GM11168 (cell line): ENCODE results near the gene MRPL34.
"Not testable (repeated sequence)": the region's sequence is repeated elsewhere in the genome, so short reads cannot be mapped to it uniquely, and the experiment has no call there.

ENCODE experiments used
- in situ Hi-C: fragments of 300-500 bp; cut with MboI; formaldehyde crosslinking; loops from one replicate; pipeline ENCODE4 v1.12.0; 2022; ENCODE audit warnings: low sequenced_read_pairs; ENCODE audit not compliant: unreplicated experiment

MRPL34 gene

DNA sequence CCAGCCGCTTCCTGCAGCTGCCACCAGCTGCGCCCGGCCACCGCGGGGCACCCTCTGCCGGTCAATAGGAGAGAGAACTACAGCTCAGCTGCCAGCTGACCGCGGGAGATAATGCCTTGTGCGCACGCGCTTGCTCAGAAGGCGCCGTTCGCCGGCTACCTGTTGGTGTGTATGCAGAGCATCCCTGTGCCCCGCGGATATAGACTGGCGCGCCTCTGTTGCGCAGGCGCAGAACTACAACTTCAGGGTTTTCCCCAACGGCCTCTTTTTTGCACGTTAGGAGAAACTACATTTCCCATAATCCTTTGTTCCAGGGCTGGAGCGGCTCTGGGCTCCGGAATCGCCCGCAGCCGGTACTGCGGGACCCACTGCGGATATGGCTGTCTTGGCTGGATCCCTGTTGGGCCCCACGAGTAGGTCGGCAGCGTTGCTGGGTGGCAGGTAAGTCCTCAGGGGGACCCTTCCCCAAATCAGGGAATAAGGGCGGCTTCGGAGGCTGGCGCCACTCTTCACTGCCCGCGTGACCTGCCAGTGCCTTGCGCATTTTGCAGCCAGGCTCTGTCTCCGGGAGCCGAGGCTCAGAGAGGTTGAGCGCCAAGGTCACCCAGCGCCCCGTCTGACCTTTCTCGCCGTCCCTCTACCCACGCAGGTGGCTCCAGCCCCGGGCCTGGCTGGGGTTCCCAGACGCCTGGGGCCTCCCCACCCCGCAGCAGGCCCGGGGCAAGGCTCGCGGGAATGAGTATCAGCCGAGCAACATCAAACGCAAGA is at the start of gene MRPL34:
MRPL34 (plus strand) TSS at position 356 of the 768 bp plus-strand sequence; CDS start at position 377, 21 bp downstream.
- in situ Hi-C loops = no loop called here

- in situ Hi-C loops = no loop called here
These were observed 49.5 kb upstream of the MRPL34 start for GRCh38 chr19:17256130-17256529.

DNA sequence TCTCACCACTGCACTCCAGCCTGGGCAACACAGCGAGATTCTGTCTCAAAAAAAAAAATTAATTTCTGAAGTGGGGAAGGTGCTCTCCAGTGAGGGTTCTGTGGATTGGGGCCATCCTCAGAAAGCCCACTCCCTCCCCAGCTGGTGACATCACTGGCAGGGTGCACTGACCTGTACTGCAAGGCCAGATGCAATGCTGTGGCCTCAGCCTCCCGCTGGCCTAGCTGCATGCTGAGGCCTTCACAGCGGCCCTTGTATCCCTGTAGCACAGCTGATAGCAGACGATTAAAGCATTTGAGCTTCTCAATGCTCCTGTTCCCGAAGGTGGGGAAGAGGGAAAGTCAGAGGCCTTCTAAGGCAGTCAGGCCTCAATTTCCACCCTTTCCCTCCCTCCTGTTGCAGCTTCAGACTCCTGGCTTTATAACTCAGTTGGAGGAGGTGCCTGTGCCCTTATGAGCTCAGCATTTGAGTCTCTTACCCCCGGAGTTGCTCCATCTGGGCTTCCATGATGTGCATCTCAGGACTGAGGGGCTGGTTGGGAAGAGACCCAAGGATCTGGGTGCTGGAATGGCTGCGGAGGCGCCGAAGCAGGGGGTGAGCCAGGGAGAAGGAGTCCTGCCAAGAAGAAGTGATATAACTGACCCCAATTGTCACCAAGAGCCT is 46.4 kb upstream of the MRPL34 start:
- in situ Hi-C loops = no loop called here

GRCh38 chr19:17259934-17260333 is 45.7 kb upstream of the MRPL34 start:
- in situ Hi-C loops = no loop called here

GRCh38 chr19:17260842-17261325 is 44.8 kb upstream of the MRPL34 start:
- in situ Hi-C loops = no loop called here

DNA sequence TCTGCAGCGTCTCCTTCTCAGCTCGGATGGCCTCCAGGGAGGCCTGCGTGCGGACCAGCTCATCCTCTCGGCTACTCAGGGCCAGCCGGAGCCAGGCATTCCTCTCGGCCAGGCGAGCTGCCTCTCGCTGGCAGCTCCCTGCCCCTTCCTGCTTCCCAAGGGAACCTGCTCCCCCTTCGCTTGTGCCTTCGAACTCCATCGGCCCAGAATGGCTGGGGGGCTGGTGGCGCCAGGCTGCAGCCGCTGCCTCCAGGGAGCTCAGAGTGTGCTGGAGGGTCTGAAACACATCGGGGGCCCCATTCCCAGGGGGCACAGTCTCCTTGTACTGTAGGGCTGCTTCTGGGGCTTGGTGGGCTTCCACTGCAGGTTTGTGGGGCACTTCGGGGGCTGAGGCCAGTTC is 43.1 kb upstream of the MRPL34 start:
- in situ Hi-C loops = no loop called here

GRCh38 chr19:17263712-17264640 is 41.7 kb upstream of the MRPL34 start:
- in situ Hi-C loops = no loop called here

- in situ Hi-C loops = no loop called here
These were observed 41.1 kb upstream of the MRPL34 start, which contains the start of gene USHBP1 for GRCh38 chr19:17264641-17264979. USHBP1 (minus strand) TSS chr19:17264745; CDS start chr19:17264299, 446 bp downstream.

DNA sequence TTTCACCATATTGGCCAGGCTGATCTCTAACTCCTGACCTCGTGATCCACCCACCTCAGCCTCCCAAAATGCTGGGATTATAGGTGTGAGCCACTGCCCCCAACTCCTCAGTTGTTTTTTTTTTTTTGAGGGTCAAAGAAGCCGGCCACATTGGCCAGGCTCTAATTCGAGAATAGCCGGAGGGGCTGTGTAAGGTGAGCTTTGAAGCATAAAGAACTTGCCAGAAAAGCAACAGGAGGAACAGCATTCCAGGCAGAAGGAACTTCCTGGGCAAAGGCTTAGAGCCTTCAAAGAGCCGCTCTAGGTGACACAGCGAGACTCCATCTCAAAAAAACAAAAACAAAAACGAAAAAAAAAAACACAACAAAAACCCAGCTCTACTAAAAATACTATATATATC is 39.6 kb upstream of the MRPL34 start:
- in situ Hi-C loops = no loop called here

- in situ Hi-C loops = no loop called here
These were observed 39.1 kb upstream of the MRPL34 start for GRCh38 chr19:17266589-17266974.

- in situ Hi-C loops = no loop called here
These were observed 38.5 kb upstream of the MRPL34 start, which contains the start of gene BABAM1 for GRCh38 chr19:17266975-17267788. BABAM1 (plus strand) TSS chr19:17267443; CDS start chr19:17268807, 1,364 bp downstream.

DNA sequence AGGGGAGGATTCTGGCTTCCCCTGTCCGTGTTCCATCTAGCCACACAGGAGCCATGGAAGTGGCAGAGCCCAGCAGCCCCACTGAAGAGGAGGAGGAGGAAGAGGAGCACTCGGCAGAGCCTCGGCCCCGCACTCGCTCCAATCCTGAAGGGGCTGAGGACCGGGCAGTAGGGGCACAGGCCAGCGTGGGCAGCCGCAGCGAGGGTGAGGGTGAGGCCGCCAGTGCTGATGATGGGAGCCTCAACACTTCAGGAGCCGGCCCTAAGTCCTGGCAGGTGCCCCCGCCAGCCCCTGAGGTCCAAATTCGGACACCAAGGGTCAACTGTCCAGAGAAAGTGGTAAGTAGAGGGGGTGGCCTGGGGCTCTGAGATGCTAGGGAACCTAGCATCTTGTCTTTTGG is 36.9 kb upstream of the MRPL34 start:
- in situ Hi-C loops = no loop called here

DNA sequence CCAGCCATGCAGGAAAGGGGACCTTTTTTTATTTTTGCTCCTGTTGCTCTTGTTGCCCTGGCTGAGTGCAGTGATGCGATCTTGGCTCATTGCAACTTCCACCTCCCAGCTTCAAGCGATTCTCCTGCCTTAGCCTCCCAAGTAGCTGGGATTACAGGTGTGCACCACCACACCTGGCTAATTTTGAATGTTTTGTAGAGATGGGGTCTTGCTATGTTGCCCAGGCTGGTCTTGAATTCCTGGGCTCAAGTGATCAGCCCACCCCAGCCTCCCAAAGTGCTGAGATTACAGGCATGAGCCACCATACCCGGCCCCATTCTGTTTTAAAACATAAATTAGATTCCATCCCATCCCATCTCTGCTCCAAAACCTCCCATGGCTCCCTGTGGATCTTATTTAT is 30.8 kb upstream of the MRPL34 start:
- in situ Hi-C loops = not testable (repeated sequence)

DNA sequence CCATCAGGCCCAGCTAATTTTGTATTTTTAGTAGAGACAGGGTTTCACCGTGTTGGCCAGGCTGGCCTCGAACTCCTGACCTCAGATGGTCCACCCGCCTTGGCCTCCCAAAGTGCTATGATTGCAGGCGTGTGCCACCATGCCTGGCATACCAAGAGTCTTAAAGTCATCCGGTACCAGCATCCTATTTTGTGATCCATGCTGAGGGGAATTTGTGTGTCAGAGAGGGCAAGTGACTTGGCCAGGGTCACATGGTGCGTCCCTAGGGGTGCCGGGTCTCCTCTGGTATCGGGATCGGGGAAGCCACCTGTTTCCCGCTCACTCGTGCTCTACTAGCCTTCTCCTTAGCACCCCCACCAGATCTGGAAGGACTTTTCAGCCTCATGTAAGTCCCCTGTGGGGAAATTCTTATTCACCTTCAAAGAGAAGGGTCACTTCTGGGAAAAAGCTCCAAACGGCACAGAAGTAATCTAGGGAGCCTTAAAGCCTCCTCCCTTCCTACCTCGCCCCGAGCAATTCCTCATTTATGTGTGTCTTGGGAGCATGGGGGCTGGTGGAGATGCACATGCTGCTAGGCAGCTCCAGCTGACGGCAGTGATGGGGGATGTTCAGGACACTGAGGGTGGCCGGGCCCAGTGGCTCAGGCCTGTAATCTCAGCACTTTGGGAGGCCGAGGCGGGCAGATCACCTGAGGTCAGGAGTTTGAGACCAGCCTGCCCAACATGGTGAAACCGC is 30.1 kb upstream of the MRPL34 start:
- in situ Hi-C loops = no loop called here

DNA sequence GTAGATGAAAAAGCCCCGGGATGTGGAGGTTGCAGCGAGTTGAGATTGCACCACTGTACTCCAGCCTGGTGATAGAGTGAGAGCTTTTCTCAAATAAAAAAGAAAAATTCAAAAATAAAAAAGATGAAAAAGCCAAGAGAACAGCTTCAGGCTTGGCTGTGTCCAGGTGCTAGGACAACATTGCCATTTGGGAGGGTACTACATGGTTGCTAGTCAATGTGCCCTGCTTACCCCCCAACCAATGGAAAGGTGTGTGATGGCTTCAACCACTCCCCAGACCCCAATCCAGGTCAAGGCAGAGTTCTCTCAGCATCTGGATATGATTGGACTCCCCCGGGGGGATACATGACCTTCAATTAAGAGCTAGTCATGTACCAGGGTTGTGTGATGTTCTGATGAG is 26.2 kb upstream of the MRPL34 start:
- in situ Hi-C loops = no loop called here

GRCh38 chr19:17281391-17282304 is 24.0 kb upstream of the MRPL34 start, which contains the start of gene ANKLE1:
ANKLE1 (plus strand) TSS chr19:17281901; CDS start chr19:17281921, 20 bp downstream.
- in situ Hi-C loops = no loop called here

DNA sequence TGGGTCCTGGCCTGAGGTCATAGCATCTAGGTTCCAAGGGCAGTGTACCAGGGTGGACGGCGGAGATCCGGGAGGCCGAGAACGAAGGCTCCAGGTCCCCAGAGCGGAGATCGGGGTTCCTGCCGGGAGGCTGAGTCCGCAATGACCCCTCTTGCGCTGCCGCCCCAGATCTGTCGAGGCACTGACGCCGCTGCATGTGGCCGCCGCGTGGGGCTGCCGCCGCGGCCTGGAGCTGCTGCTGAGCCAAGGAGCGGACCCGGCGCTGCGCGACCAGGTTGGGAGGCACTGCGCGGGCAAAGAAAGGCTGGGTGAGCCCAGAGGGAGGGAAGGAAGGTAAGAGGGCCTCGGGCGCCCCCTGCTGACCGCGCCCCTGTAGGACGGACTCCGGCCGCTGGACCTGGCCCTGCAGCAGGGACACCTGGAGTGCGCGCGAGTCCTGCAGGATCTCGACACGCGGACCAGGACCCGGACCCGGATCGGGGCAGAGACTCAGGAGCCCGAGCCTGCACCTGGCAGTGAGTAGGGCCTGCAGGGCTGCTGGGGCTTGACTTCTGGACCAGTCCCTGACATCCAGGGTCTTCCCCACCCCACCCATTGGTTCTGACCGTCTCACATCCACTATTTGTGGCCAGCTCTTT is 23.1 kb upstream of the MRPL34 start:
- in situ Hi-C loops = no loop called here
